Smooth muscle cell (in vitro differentiated cells): ENCODE data around the gene HAUS7. TPM values are rescaled to one million over a fixed set of nuclear protein-coding genes. Genes with fewer than 3 reads are reported as not detected.

ENCODE experiments used
- DNase-seq: peaks from one replicate; lab custom pipeline; 2025; ENCODE audit not compliant: unreplicated experiment; lab: John Stamatoyannopoulos, UW
- H2AFZ ChIP-seq: fragments of 200-600 bp; sonication (generic); 2 replicates; pipeline ENCODE4 v1.6.0; 2016; ENCODE audit warnings: antibody characterized with exemption, low read depth, mild to moderate bottlenecking
- H3F3A ChIP-seq: fragments of 200-600 bp; sonication (generic); 2 replicates; pipeline ENCODE4 v1.6.0; 2017; ENCODE audit warnings: antibody characterized with exemption, low read depth
- H3K27ac ChIP-seq: fragments of 200-600 bp; sonication (generic); 2 replicates; pipeline ENCODE4 v1.5.1; 2016; ENCODE audit warnings: low read depth, mild to moderate bottlenecking
- H3K27me3 ChIP-seq: fragments of 200-600 bp; sonication (generic); 2 replicates; pipeline ENCODE4 v1.6.1; 2016; ENCODE audit warnings: low read depth, mild to moderate bottlenecking
- H3K36me3 ChIP-seq: fragments of 200-600 bp; sonication (generic); 2 replicates; pipeline ENCODE4 v1.5.1; 2016; ENCODE audit warnings: low read depth
- H3K4me1 ChIP-seq: fragments of 200-600 bp; sonication (generic); 2 replicates; pipeline ENCODE4 v1.5.1; 2016; ENCODE audit warnings: low read depth
- H3K4me2 ChIP-seq: fragments of 200-600 bp; sonication (generic); 2 replicates; pipeline ENCODE4 v1.6.0; 2016; ENCODE audit warnings: mild to moderate bottlenecking
- H3K4me3 ChIP-seq: fragments of 200-600 bp; sonication (generic); 2 replicates; pipeline ENCODE4 v1.5.1; 2016; ENCODE audit warnings: mild to moderate bottlenecking
- H3K79me2 ChIP-seq: fragments of 200-600 bp; sonication (generic); 2 replicates; pipeline ENCODE4 v1.6.0; 2016; ENCODE audit warnings: low read depth, mild to moderate bottlenecking
- H3K9ac ChIP-seq: fragments of 200-600 bp; sonication (generic); 2 replicates; pipeline ENCODE4 v1.6.0; 2016; ENCODE audit warnings: low read depth
- H3K9me3 ChIP-seq: fragments of 200-600 bp; sonication (generic); replicated peaks from 2 replicates; pipeline ENCODE4 v1.5.1; 2016; ENCODE audit warnings: low read depth
- H4K20me1 ChIP-seq: fragments of 200-600 bp; sonication (generic); 2 replicates; pipeline ENCODE4 v1.6.0; 2016; ENCODE audit warnings: low read depth
- WGBS: methylation state at CpG from one replicate; pipeline ENCODE4 v1.1.7; 2016; ENCODE audit warnings: low lambda C conversion rate; 5-methylcytosine and 5-hydroxymethylcytosine counted together
- polyA plus RNA-seq: library from polyadenylated mRNA; unstranded; fragments of >200 nt; fragmentation: Nextera tagmentation; extraction: Ambion mirVana; gene quantifications from 2 replicates; pipeline ENCODE4 v1.2.1, GENCODE V29; 2016
- total RNA-seq: library from RNA; depleted of rRNA; stranded (reverse); fragments of >200 nt; gene quantifications from 2 replicates; pipeline ENCODE4 v1.2.3, GENCODE V29; 2014
- TF ChIP-seq, protein P1 (sequence below): fragments of 200-600 bp; sonication (generic); IDR thresholded peaks from 2 replicates; pipeline ENCODE4 v1.5.1; 2017; ENCODE audit warnings: borderline replicate concordance, mild to moderate bottlenecking, antibody characterized with exemption; ENCODE audit not compliant: insufficient read depth, poor library complexity, severe bottlenecking

The HAUS7 gene
- total and polyA plus RNA-seq, 2 experiments from 2014 or later, result 18.5 to 27.4 TPM

DNA sequence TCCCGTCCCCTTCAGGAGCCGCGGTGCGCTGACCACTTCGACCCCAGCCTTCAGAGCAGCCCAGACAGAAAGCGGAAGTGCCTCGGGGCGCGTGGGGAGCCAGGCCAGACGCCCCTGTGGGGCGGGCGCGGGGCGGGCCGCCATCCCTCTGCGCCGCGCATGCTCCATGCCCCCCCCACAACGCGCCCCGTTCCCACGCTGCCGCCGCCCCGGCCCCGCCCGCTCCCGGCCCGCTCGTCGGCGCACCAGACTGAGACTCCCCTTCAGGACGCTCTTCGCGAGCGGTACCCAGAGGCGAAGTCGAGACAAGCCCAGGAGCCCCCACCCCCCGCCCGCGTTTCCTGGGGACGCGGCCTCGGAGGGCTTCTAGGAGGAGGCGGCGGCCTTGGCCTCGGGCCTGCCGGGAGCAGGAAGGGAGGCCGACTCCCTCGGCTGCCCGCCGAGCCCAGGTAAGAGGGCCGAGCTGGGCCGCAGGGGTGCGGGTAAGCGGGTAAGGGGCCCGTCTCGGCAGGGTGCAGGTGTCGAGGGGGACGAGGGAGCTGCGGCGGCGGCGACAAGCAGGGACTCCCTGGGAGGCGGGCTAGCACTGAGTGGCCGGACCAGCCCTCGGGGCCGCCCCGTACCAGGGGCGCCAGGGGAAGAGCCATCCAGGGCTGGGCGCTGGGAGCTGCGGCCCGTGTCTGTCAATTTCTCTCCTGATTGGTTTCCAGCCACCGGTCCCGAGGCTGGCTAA lies 59.0 kb downstream of the HAUS7 start, which contains the start of gene ZFP92:
ZFP92 (plus strand) TSS at position 218 of the 733 bp plus-strand sequence. CDS start 6,851 bp downstream, outside the sequence.
- WGBS, result 54% methylated on average over 49 of the region's 75 CpGs
- H3K79me2 ChIP-seq, result no peaks in the 10 kb centered on the region
- H3K36me3 ChIP-seq, result no peaks in the 10 kb centered on the region
- TF ChIP-seq, protein P1, sequence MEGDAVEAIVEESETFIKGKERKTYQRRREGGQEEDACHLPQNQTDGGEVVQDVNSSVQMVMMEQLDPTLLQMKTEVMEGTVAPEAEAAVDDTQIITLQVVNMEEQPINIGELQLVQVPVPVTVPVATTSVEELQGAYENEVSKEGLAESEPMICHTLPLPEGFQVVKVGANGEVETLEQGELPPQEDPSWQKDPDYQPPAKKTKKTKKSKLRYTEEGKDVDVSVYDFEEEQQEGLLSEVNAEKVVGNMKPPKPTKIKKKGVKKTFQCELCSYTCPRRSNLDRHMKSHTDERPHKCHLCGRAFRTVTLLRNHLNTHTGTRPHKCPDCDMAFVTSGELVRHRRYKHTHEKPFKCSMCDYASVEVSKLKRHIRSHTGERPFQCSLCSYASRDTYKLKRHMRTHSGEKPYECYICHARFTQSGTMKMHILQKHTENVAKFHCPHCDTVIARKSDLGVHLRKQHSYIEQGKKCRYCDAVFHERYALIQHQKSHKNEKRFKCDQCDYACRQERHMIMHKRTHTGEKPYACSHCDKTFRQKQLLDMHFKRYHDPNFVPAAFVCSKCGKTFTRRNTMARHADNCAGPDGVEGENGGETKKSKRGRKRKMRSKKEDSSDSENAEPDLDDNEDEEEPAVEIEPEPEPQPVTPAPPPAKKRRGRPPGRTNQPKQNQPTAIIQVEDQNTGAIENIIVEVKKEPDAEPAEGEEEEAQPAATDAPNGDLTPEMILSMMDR, result no peak
- no peak within 1 kb of the TSS for H2AFZ ChIP-seq
- no peak for DNase-seq
- no peaks in the 10 kb centered on the region for H3K27me3 ChIP-seq
- H4K20me1 ChIP-seq, result no peaks in the 10 kb centered on the region
- H3K4me3 ChIP-seq, result peak within 1 kb of the TSS; percentile 55
- peak within 1 kb of the TSS; percentile 88 for H3K4me2 ChIP-seq
- H3K4me1 ChIP-seq, result no peaks in the 10 kb centered on the region
- no peak within 1 kb of the TSS for H3K27ac ChIP-seq
- no peak within 1 kb of the TSS for H3K9ac ChIP-seq
- H3K9me3 ChIP-seq, result no peaks in the 10 kb centered on the region
- H3F3A ChIP-seq, result no peaks in the 10 kb centered on the region

DNA sequence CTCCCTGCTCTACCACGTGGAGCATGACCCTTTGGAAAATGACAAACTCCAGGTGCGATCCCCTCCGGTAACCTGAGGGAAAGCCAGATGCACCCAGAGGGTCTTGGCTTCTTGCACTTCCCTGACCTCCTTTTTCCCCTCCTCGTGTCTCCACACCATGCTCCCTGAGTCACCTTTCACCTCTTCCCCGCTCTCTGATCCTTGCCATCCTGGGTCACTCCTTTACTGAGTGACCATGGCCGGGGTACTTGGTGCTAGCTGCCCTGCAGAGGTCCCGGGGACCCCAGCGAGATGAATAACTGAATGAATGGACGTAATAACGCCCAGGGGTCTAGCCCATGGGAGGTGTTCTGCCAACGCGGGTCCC lies 59.5 kb downstream of the HAUS7 start:
- peak overlapping the region; percentile 88 for H3K4me2 ChIP-seq
- 70% methylated on average over 12 of the region's 12 CpGs for WGBS

DNA sequence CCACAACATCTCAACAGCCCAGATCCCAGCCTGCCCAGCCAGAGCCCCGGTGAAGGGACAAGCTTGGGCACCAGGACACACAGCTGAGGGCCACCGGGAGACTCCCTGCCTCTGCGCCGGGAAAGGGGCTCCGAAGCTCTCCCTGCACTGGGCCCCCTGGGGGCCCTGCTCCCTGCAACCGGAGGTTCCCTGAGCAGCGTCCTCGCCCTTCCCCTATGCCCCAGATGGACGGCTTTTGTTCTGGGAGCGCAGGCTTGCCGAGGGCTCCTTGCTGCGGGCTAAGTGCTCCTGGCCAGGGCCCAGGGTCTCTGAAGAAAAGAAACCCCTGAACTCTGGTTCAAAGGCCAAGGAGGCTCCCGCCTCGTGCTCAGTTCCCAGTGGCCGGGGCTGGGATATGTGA lies 60.0 kb downstream of the HAUS7 start:
- Histone ChIP-seq H3K4me1 (no peaks in the 10 kb centered on the region), H3K4me2 (no peak overlapping the region), H3K36me3 (no peaks in the 10 kb centered on the region), H4K20me1 (no peaks in the 10 kb centered on the region), H2AFZ (no peak overlapping the region), H3K79me2 (no peaks in the 10 kb centered on the region), H3F3A (no peaks in the 10 kb centered on the region), H3K9ac (no peak overlapping the region), H3K4me3 (no peak overlapping the region), H3K27me3 (no peaks in the 10 kb centered on the region), H3K27ac (no peak overlapping the region), H3K9me3 (no peaks in the 10 kb centered on the region)
- TF ChIP-seq, protein P1, result no peak
- 82% methylated on average over 15 of the region's 15 CpGs for WGBS
- DNase-seq, result no peak

More for the DNA sequence above, 59.5 kb downstream of the HAUS7 start:
- TF ChIP-seq, protein P1, result no peak
- Histone ChIP-seq H3K4me1 (no peaks in the 10 kb centered on the region), H3K36me3 (no peaks in the 10 kb centered on the region), H4K20me1 (no peaks in the 10 kb centered on the region), H3K27me3 (no peaks in the 10 kb centered on the region), H3K79me2 (no peaks in the 10 kb centered on the region), H3K27ac (no peak overlapping the region), H3K9ac (no peak overlapping the region), H3F3A (no peaks in the 10 kb centered on the region), H3K9me3 (no peaks in the 10 kb centered on the region), H3K4me3 (peak overlapping the region; percentile 55), H2AFZ (no peak overlapping the region)
- no peak for DNase-seq
